Measurements from ENCODE around the gene BANP.

BANP gene

GRCh38 chr16:87959391-87959990 lies 8.3 kb downstream of the BANP start:
- H3K4me3 ChIP-seq (ENCODE audit: low read length): no peak overlapping the region
- TF ChIP-seq CTCF (IDR thresholded peaks at IDR 0.05; ENCODE audit: insufficient read depth, low read depth, low read length, missing control alignments): no peak
- no peak for DNase-seq (ENCODE audit: low read depth)

GRCh38 chr16:87960296-87960695 lies 9.1 kb downstream of the BANP start:
- no peak overlapping the region for H3K4me3 ChIP-seq (ENCODE audit: low read length)
- TF ChIP-seq CTCF (IDR thresholded peaks at IDR 0.05; ENCODE audit: insufficient read depth, low read depth, low read length, missing control alignments): no peak
- no peak for DNase-seq (ENCODE audit: low read depth)

- TF ChIP-seq CTCF (IDR thresholded peaks at IDR 0.05; ENCODE audit: insufficient read depth, low read depth, low read length, missing control alignments): no peak
Measured at GRCh38 chr16:87960852-87961251, 9.6 kb downstream of the BANP start.

GRCh38 chr16:87961623-87962022 lies 10.4 kb downstream of the BANP start:
- H3K4me3 ChIP-seq (ENCODE audit: low read length): no peak overlapping the region
- TF ChIP-seq CTCF (IDR thresholded peaks at IDR 0.05; ENCODE audit: insufficient read depth, low read depth, low read length, missing control alignments): no peak
- no peak for DNase-seq (ENCODE audit: low read depth)

More at GRCh38 chr16:87960852-87961251, 9.6 kb downstream of the BANP start:
- no peak overlapping the region for H3K4me3 ChIP-seq (ENCODE audit: low read length)
- no peak for DNase-seq (ENCODE audit: low read depth)

- DNase-seq (ENCODE audit: low read depth): peak; percentile 89
- no peak overlapping the region for H3K4me3 ChIP-seq (ENCODE audit: low read length)
- TF ChIP-seq CTCF (IDR thresholded peaks at IDR 0.05; ENCODE audit: insufficient read depth, low read depth, low read length, missing control alignments): no peak
Measured at GRCh38 chr16:87963400-87963799, 12.2 kb downstream of the BANP start.

- DNase-seq (ENCODE audit: low read depth): no peak
- no peak overlapping the region for H3K4me3 ChIP-seq (ENCODE audit: low read length)
- no peak for TF ChIP-seq CTCF (IDR thresholded peaks at IDR 0.05; ENCODE audit: insufficient read depth, low read depth, low read length, missing control alignments)
Measured at GRCh38 chr16:87964049-87964659, 12.9 kb downstream of the BANP start.

GRCh38 chr16:87965417-87965816 lies 14.2 kb downstream of the BANP start:
- no peak overlapping the region for H3K4me3 ChIP-seq (ENCODE audit: low read length)
- DNase-seq (ENCODE audit: low read depth): no peak
- no peak for TF ChIP-seq CTCF (IDR thresholded peaks at IDR 0.05; ENCODE audit: insufficient read depth, low read depth, low read length, missing control alignments)
